CD8-positive, alpha-beta memory T cell (primary cell): ENCODE data around the gene PRDX5. TPM values are rescaled to one million over a fixed set of nuclear protein-coding genes. Genes with fewer than 3 reads are reported as not detected.

Experiments used
- CTCF ChIA-PET: fragments of 350-600 bp; sonication (Branson Sonifier 250); formaldehyde crosslinking; loops from one replicate; lab custom pipeline; 2021; ENCODE audit warnings: antibody characterized with exemption; lab: Charles Lee
- POLR2A ChIA-PET: fragments of 350-600 bp; sonication (Branson Sonifier 250); formaldehyde crosslinking; loops from one replicate; lab custom pipeline; 2021; ENCODE audit warnings: antibody characterized with exemption; lab: Charles Lee
- DNase-seq, 5 donors: peaks; one replicate each; pipeline versions ENCODE4 v3.0.0 to v3.0.0-alpha.2; 2020 to 2022; ENCODE audit warnings: mixed read lengths in 1 of 5
- H3K27ac ChIP-seq: one replicate; pipeline ENCODE4 v1.7.0; 2013; ENCODE audit warnings: low read depth, mild to moderate bottlenecking, low read length, moderate library complexity
- H3K27me3 ChIP-seq: 2 replicates; pipeline ENCODE4 v1.7.0; 2013; ENCODE audit warnings: low read length, mild to moderate bottlenecking; ENCODE audit not compliant: insufficient read depth, poor library complexity, severe bottlenecking
- H3K36me3 ChIP-seq: 2 replicates; pipeline ENCODE4 v1.7.0; 2013; ENCODE audit warnings: mild to moderate bottlenecking, low read length, moderate library complexity; ENCODE audit not compliant: insufficient read depth
- H3K4me1 ChIP-seq: 2 replicates; pipeline ENCODE4 v1.7.0; 2013; ENCODE audit warnings: mild to moderate bottlenecking, low read length, moderate library complexity; ENCODE audit not compliant: insufficient read depth
- H3K4me3 ChIP-seq: 2 replicates; pipeline ENCODE4 v1.7.0; 2013; ENCODE audit warnings: mild to moderate bottlenecking, low read length
- H3K9me3 ChIP-seq: 2 replicates; pipeline ENCODE4 v1.7.0; 2013; ENCODE audit warnings: mild to moderate bottlenecking, low read length
- H3K27ac Mint-ChIP-seq, 8 donors: one replicate each; pipeline ENCODE4 v1.8.0; 2020 to 2021; ENCODE audit warnings: mixed read lengths in 8 of 8, mild to moderate bottlenecking in 6 of 8, inconsistent platforms in 3 of 8, moderate library complexity in 3 of 8
- H3K27me3 Mint-ChIP-seq, 2 donors: one replicate each; pipeline ENCODE4 v1.8.0; 2020 to 2021; ENCODE audit warnings: mixed read lengths in 2 of 2, mild to moderate bottlenecking in 1 of 2, moderate library complexity in 1 of 2
- H3K36me3 Mint-ChIP-seq, 3 donors: one replicate each; pipeline ENCODE4 v1.8.0; 2020 to 2021; ENCODE audit warnings: mixed read lengths in 3 of 3, inconsistent platforms in 1 of 3, mild to moderate bottlenecking in 1 of 3
- H3K4me1 Mint-ChIP-seq, 3 donors: one replicate each; pipeline ENCODE4 v1.8.0; 2020 to 2021; ENCODE audit warnings: mixed read lengths in 3 of 3, inconsistent platforms in 1 of 3, mild to moderate bottlenecking in 1 of 3
- H3K4me3 Mint-ChIP-seq, 7 donors: one replicate each; pipeline ENCODE4 v1.8.0; 2020 to 2021; ENCODE audit warnings: mixed read lengths in 7 of 7, mild to moderate bottlenecking in 6 of 7, moderate library complexity in 4 of 7, inconsistent platforms in 2 of 7
- H3K9me3 Mint-ChIP-seq, 5 donors: one replicate each; pipeline ENCODE4 v1.8.0; 2020 to 2022; ENCODE audit warnings: mixed read lengths in 5 of 5, mild to moderate bottlenecking in 3 of 5, moderate library complexity in 2 of 5, inconsistent platforms in 1 of 5
- polyA plus RNA-seq: library from polyadenylated mRNA; unstranded; fragments of 300-500 nt; fragmentation: Illumina TruSeq; gene quantifications from one replicate; pipeline ENCODE4 v1.2.3, GENCODE V29; 2021
- total RNA-seq, 2 experiments: library from RNA; stranded (reverse); gene quantifications; one replicate each; pipeline ENCODE4 v1.2.3, GENCODE V29; 2021

The PRDX5 gene
- total and polyA plus RNA-seq, 3 experiments from 2014 or later = 114 to 170 (median 126) TPM

GRCh38 chr11:64367931-64368672 is 50.2 kb downstream of the PRDX5 start:
- no peak overlapping the region for H3K4me3 Mint-ChIP-seq
- CTCF ChIA-PET = no interaction called here
- no peaks in the 10 kb centered on the region for H3K36me3 ChIP-seq

DNA sequence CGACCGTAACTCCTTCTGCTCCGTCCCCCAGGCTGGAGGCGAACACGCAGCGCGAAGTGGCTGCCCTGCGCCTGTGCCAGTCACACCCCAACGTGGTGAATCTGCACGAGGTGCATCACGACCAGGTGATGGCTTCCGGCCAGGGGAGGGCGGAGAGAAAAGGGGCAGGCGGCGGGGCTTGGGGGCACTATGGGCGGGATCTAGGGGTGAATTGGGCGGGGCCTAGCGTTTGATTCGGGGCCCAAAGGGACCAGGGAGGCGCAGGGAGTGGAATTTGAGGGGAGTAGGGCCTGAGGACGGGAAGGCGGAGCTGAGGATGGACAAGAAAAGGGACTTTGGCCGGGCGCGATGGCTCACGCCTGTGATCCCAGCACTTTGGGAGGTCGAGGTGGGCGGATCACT is 50.8 kb downstream of the PRDX5 start:
- CTCF ChIA-PET = no interaction called here
- no peak for DNase-seq

More at GRCh38 chr11:64367931-64368672, 50.2 kb downstream of the PRDX5 start:
- DNase-seq = no peak
- POLR2A ChIA-PET = no interaction called here
- H3K4me3 ChIP-seq = no peak overlapping the region
- H3K4me1 ChIP-seq = no peaks in the 10 kb centered on the region
- no peaks in the 10 kb centered on the region for H3K27me3 ChIP-seq
- peaks cover 0 to 4% (median 2%) of the 10 kb centered on the region in 3 donors for H3K4me1 Mint-ChIP-seq
- H3K9me3 ChIP-seq = no peaks in the 10 kb centered on the region
- no peak overlapping the region for H3K27ac ChIP-seq
- peak overlapping the region in 1 of 8 donors; percentile 61 for H3K27ac Mint-ChIP-seq
- peaks cover 0 to 1% of the 10 kb centered on the region in 2 donors for H3K27me3 Mint-ChIP-seq
- peaks cover 5 to 65% (median 8%) of the 10 kb centered on the region in 3 donors for H3K36me3 Mint-ChIP-seq
- H3K9me3 Mint-ChIP-seq = no peaks in the 10 kb centered on the region

GRCh38 chr11:64369440-64370421 is 51.8 kb downstream of the PRDX5 start:
- H3K27ac ChIP-seq = no peak overlapping the region
- H3K36me3 ChIP-seq = no peaks in the 10 kb centered on the region
- CTCF ChIA-PET = interaction anchor here (1.3 kb wide), 1 partner anchor 9 kb away, joined by 5 read pairs; no protein-coding TSS in a partner anchor
- no peak overlapping the region for H3K4me3 ChIP-seq
- Mint-ChIP-seq H3K27ac (peak overlapping the region in 1 of 8 donors; percentile 61), H3K36me3 (peaks cover 0 to 53% (median 7%) of the 10 kb centered on the region in 3 donors), H3K4me3 (no peak overlapping the region), H3K4me1 (peaks cover 0 to 4% (median 0%) of the 10 kb centered on the region in 3 donors), H3K9me3 (no peaks in the 10 kb centered on the region), H3K27me3 (peaks cover 0 to 1% of the 10 kb centered on the region in 2 donors)
- no peaks in the 10 kb centered on the region for H3K4me1 ChIP-seq
- no peaks in the 10 kb centered on the region for H3K9me3 ChIP-seq
- H3K27me3 ChIP-seq = no peaks in the 10 kb centered on the region
- POLR2A ChIA-PET = interaction anchor here (0.9 kb wide), 1 partner anchor 21 kb away, joined by 9 read pairs; no protein-coding TSS in a partner anchor
- no peak for DNase-seq

More for the DNA sequence above, 50.8 kb downstream of the PRDX5 start:
- H3K9me3 ChIP-seq = no peaks in the 10 kb centered on the region
- H3K27me3 ChIP-seq = no peaks in the 10 kb centered on the region
- Mint-ChIP-seq H3K4me1 (peaks cover 0 to 4% (median under 1%) of the 10 kb centered on the region in 3 donors), H3K9me3 (no peaks in the 10 kb centered on the region), H3K27ac (no peak overlapping the region), H3K27me3 (peaks cover 0 to 1% of the 10 kb centered on the region in 2 donors), H3K36me3 (peaks cover 5 to 59% (median 7%) of the 10 kb centered on the region in 3 donors), H3K4me3 (no peak overlapping the region)
- H3K36me3 ChIP-seq = no peaks in the 10 kb centered on the region
- H3K4me1 ChIP-seq = no peaks in the 10 kb centered on the region
- no peak overlapping the region for H3K27ac ChIP-seq
- POLR2A ChIA-PET = no interaction called here
- no peak overlapping the region for H3K4me3 ChIP-seq

GRCh38 chr11:64371201-64371600 is 53.3 kb downstream of the PRDX5 start:
- H3K36me3 ChIP-seq = no peaks in the 10 kb centered on the region
- H3K4me3 ChIP-seq = no peak overlapping the region
- no peaks in the 10 kb centered on the region for H3K4me1 ChIP-seq
- CTCF ChIA-PET = interaction anchor here (0.7 to 1.3 kb wide), 3 partner anchors 10 to 44 kb away, joined by 3 to 5 read pairs (median 4); no protein-coding TSS in a partner anchor
- POLR2A ChIA-PET = interaction anchor here (0.9 kb wide), 1 partner anchor 20 kb away, joined by 9 read pairs; no protein-coding TSS in a partner anchor
- peaks cover 0 to 1% of the 10 kb centered on the region in 2 donors for H3K27me3 Mint-ChIP-seq
- peak overlapping the region in 1 of 8 donors; percentile 75 for H3K27ac Mint-ChIP-seq
- DNase-seq = no peak
- no peaks in the 10 kb centered on the region for H3K9me3 Mint-ChIP-seq
- H3K4me1 Mint-ChIP-seq = peaks cover 0 to 4% (median 0%) of the 10 kb centered on the region in 3 donors
- H3K4me3 Mint-ChIP-seq = no peak overlapping the region
- no peaks in the 10 kb centered on the region for H3K27me3 ChIP-seq
- H3K9me3 ChIP-seq = no peaks in the 10 kb centered on the region
- peaks cover 0 to 41% (median 7%) of the 10 kb centered on the region in 3 donors for H3K36me3 Mint-ChIP-seq
- no peak overlapping the region for H3K27ac ChIP-seq

Other genes with a start within 250 kb of the PRDX5 start
- gene MACROD1, start 152.0 kb upstream of the PRDX5 start, total RNA-seq = 10 to 100 TPM; 19.6 to 25.5 TPM
- gene MACROD1, start 152.0 kb upstream of the PRDX5 start, polyA plus RNA-seq = 9.2 TPM
- gene STIP1, start 131.9 kb upstream of the PRDX5 start, total RNA-seq = 100 to 1,000 TPM; 457 to 461 TPM
- 108 TPM for gene STIP1, start 131.9 kb upstream of the PRDX5 start, polyA plus RNA-seq
- 100 to 1,000 TPM; 205 to 213 TPM for gene FERMT3, start 111.4 kb upstream of the PRDX5 start, total RNA-seq
- gene FERMT3, start 111.4 kb upstream of the PRDX5 start, polyA plus RNA-seq = 206 TPM
- 10 to 100 TPM; 28.3 to 31.5 TPM for gene TRPT1, start 91.9 kb upstream of the PRDX5 start, total RNA-seq
- gene TRPT1, start 91.9 kb upstream of the PRDX5 start, polyA plus RNA-seq = 47.6 TPM
- 10 to 100 TPM; 75.3 to 78.6 TPM for gene NUDT22, start 91.8 kb upstream of the PRDX5 start, total RNA-seq
- 51.6 TPM for gene NUDT22, start 91.8 kb upstream of the PRDX5 start, polyA plus RNA-seq
- gene DNAJC4, start 87.6 kb upstream of the PRDX5 start, total RNA-seq = 10 to 100 TPM; 25.5 to 26.4 TPM
- 28.7 TPM for gene DNAJC4, start 87.6 kb upstream of the PRDX5 start, polyA plus RNA-seq
- 10 to 100 TPM; 71.9 to 77.0 TPM for gene VEGFB, start 83.5 kb upstream of the PRDX5 start, total RNA-seq
- gene VEGFB, start 83.5 kb upstream of the PRDX5 start, polyA plus RNA-seq = 19.0 TPM
- gene FKBP2, start 77.0 kb upstream of the PRDX5 start, total RNA-seq = 10 to 100 TPM; 27.9 to 28.4 TPM
- 124 TPM for gene FKBP2, start 77.0 kb upstream of the PRDX5 start, polyA plus RNA-seq
- 100 to 1,000 TPM; 365 to 381 TPM for gene PPP1R14B, start 71.2 kb upstream of the PRDX5 start, total RNA-seq
- 57.3 TPM for gene PPP1R14B, start 71.2 kb upstream of the PRDX5 start, polyA plus RNA-seq
- 10 to 100 TPM; 12.5 to 13.6 TPM for gene PLCB3, start 66.6 kb upstream of the PRDX5 start, total RNA-seq
- gene PLCB3, start 66.6 kb upstream of the PRDX5 start, polyA plus RNA-seq = 0.47 TPM
- gene BAD, start 33.5 kb upstream of the PRDX5 start, total RNA-seq = 10 to 100 TPM; 40.4 to 40.9 TPM
- gene BAD, start 33.5 kb upstream of the PRDX5 start, polyA plus RNA-seq = 56.5 TPM
- 10 to 100 TPM; 64.2 to 65.0 TPM for gene GPR137, start 32.3 kb upstream of the PRDX5 start, total RNA-seq
- 9.1 TPM for gene GPR137, start 32.3 kb upstream of the PRDX5 start, polyA plus RNA-seq
- not detected for gene KCNK4, start 26.8 kb upstream of the PRDX5 start, total RNA-seq
- not detected for gene KCNK4, start 26.8 kb upstream of the PRDX5 start, polyA plus RNA-seq
- not detected for gene CATSPERZ, start 17.8 kb upstream of the PRDX5 start, total RNA-seq
- not detected for gene CATSPERZ, start 17.8 kb upstream of the PRDX5 start, polyA plus RNA-seq
- gene ESRRA, start 12.6 kb upstream of the PRDX5 start, total RNA-seq = 10 to 100 TPM; 52.2 to 54.3 TPM
- 11.9 TPM for gene ESRRA, start 12.6 kb upstream of the PRDX5 start, polyA plus RNA-seq
- 100 to 1,000 TPM; 327 to 332 TPM for gene TRMT112, start 562 bp upstream of the PRDX5 start, total RNA-seq
- gene TRMT112, start 562 bp upstream of the PRDX5 start, polyA plus RNA-seq = 467 TPM
- gene CCDC88B, start 22.1 kb downstream of the PRDX5 start, total RNA-seq = 100 to 1,000 TPM; 101 to 105 TPM
- gene CCDC88B, start 22.1 kb downstream of the PRDX5 start, polyA plus RNA-seq = 45.6 TPM
- gene RPS6KA4, start 41.0 kb downstream of the PRDX5 start, total RNA-seq = 10 to 100 TPM; 38.0 to 39.0 TPM
- gene RPS6KA4, start 41.0 kb downstream of the PRDX5 start, polyA plus RNA-seq = 15.9 TPM
- not detected for gene SLC22A11, start 237.8 kb downstream of the PRDX5 start, total RNA-seq
- not detected for gene SLC22A11, start 237.8 kb downstream of the PRDX5 start, polyA plus RNA-seq